ENCODE data around the gene SHLD2.
"Not testable (repeated sequence)": the region's sequence is repeated elsewhere in the genome, so short reads cannot be mapped to it uniquely, and the experiment has no call there.

DNA sequence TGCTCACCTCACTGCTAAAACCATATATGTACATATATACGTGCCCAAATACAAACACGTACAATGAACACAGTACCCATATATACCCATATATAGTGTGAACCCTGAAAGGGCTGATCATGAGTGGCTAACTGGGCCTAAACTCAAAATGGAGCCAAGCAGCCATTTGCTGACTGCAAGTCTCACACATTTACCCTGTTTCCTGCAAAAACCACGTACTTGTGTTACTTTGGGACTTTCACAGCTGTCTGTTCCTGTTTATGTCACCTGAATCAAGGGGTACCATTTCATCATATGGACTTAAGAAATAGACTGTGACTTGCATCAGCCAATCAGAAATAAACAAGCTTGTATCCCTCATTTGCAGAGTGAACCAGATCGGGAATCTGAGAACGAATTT is 124.4 kb downstream of the SHLD2 start:
- TF ChIP-seq, protein P1, sequence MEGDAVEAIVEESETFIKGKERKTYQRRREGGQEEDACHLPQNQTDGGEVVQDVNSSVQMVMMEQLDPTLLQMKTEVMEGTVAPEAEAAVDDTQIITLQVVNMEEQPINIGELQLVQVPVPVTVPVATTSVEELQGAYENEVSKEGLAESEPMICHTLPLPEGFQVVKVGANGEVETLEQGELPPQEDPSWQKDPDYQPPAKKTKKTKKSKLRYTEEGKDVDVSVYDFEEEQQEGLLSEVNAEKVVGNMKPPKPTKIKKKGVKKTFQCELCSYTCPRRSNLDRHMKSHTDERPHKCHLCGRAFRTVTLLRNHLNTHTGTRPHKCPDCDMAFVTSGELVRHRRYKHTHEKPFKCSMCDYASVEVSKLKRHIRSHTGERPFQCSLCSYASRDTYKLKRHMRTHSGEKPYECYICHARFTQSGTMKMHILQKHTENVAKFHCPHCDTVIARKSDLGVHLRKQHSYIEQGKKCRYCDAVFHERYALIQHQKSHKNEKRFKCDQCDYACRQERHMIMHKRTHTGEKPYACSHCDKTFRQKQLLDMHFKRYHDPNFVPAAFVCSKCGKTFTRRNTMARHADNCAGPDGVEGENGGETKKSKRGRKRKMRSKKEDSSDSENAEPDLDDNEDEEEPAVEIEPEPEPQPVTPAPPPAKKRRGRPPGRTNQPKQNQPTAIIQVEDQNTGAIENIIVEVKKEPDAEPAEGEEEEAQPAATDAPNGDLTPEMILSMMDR (IDR thresholded peaks at IDR 0.05): not testable (repeated sequence)
- TF ChIP-seq POLR2A (IDR thresholded peaks at IDR 0.05): not testable (repeated sequence)
